Measurements from ENCODE around the gene MUC5B.

DNA sequence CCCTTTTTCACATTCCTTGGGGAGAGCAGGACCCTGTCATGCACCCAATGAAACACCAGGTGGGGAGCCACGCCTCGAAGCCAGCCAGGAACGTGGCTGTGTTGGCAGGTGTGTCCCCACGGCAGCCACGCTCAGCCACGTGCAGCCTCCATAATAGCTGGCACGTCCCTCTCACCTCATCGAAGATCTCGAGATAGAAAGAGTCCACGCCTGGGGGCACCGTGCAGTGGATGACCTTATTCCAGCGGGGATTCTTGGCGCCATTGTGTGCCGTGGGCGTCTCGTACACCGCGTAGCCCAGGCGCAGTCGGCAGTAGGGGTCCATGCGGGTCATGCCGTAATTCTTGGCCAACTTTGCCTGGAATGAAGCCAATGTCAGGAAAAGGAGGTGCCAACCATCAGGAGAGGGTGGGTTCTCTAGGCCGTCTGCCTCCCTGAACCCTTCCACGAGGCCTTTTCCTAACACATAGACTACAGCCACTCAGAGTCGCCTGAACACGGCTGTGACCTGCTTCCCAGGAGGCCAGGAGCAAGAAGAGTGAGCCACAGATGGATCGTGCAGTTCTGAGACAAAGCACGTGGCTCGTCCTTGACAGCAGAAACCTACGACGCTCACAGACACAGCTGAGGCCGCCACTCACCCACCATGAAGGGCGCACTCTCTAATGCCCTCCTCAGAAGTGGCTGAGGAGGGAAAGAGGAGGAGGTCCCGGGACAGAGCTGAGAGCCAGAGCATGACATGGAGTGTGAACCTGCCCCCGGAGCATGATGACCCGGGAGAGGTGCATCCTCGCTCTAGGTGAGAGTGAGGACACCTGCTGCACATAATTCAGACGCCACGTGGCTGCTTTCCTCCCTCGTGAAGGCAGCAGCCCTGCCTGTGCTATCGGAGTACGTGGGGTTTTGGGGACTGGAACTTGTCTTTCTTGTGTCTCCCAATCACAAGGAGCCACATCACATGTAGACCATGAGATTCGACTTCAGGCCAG is 67.5 kb downstream of the MUC5B start:
- TF ChIP-seq, protein P1, sequence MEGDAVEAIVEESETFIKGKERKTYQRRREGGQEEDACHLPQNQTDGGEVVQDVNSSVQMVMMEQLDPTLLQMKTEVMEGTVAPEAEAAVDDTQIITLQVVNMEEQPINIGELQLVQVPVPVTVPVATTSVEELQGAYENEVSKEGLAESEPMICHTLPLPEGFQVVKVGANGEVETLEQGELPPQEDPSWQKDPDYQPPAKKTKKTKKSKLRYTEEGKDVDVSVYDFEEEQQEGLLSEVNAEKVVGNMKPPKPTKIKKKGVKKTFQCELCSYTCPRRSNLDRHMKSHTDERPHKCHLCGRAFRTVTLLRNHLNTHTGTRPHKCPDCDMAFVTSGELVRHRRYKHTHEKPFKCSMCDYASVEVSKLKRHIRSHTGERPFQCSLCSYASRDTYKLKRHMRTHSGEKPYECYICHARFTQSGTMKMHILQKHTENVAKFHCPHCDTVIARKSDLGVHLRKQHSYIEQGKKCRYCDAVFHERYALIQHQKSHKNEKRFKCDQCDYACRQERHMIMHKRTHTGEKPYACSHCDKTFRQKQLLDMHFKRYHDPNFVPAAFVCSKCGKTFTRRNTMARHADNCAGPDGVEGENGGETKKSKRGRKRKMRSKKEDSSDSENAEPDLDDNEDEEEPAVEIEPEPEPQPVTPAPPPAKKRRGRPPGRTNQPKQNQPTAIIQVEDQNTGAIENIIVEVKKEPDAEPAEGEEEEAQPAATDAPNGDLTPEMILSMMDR (IDR thresholded peaks at IDR 0.05) = no peak
- TF ChIP-seq EZH2phosphoT487 (IDR thresholded peaks at IDR 0.05) (no peak), EZH2 (IDR thresholded peaks at IDR 0.05) (no peak)

Measured in neural progenitor cell (in vitro differentiated cells).